DND-41 (cell line): ENCODE measurements around the gene TNS3.

Source experiments
- ATAC-seq: fragments of 200-7000 bp; cut with Tn5 transposase; 3 replicates; pipeline ENCODE4 v1.9.1; 2021; ENCODE audit warnings: low read depth; ENCODE audit not compliant: insufficient read depth
- DNase-seq: peaks from one replicate; pipeline ENCODE4 v3.0.0-alpha.2; 2020
- H2AFZ ChIP-seq: 2 replicates; pipeline ENCODE4 v1.6.0; 2012; ENCODE audit warnings: low read depth, low read length
- H3K27ac ChIP-seq: 2 replicates; pipeline ENCODE4 v1.5.1; 2012; ENCODE audit warnings: low read length, inconsistent platforms
- H3K27me3 ChIP-seq: fragments of 200-600 bp; sonication (generic); 2 replicates; pipeline ENCODE4 v1.6.0; 2012; ENCODE audit warnings: low read length, mild to moderate bottlenecking, inconsistent platforms; ENCODE audit not compliant: insufficient read depth, poor library complexity
- H3K36me3 ChIP-seq: 2 replicates; pipeline ENCODE4 v1.5.1; 2012; ENCODE audit warnings: low read length, inconsistent platforms; ENCODE audit not compliant: insufficient read depth
- H3K4me1 ChIP-seq: 2 replicates; pipeline ENCODE4 v1.5.1; 2012; ENCODE audit warnings: mild to moderate bottlenecking, low read length; ENCODE audit not compliant: insufficient read depth
- H3K4me2 ChIP-seq: 2 replicates; pipeline ENCODE4 v1.6.0; 2012; ENCODE audit warnings: mild to moderate bottlenecking, moderate library complexity, low read length, inconsistent platforms; ENCODE audit not compliant: insufficient read depth
- H3K4me3 ChIP-seq, 2 experiments: fragments of 200-600 bp in 1 of 2; shearing (Covaris generic) in 1 of 2; 2 replicates each; pipeline ENCODE4 v1.5.1; 2012 to 2016; ENCODE audit warnings: inconsistent platforms in 2 of 2, low read length in 2 of 2, mild to moderate bottlenecking in 2 of 2, low read depth in 1 of 2, moderate library complexity in 1 of 2
- H3K79me2 ChIP-seq: 2 replicates; pipeline ENCODE4 v1.6.0; 2012; ENCODE audit warnings: low read length, inconsistent platforms; ENCODE audit not compliant: insufficient read depth
- H3K9ac ChIP-seq: 2 replicates; pipeline ENCODE4 v1.6.0; 2012; ENCODE audit warnings: low read depth, mild to moderate bottlenecking, inconsistent platforms, low read length, moderate library complexity
- H3K9me3 ChIP-seq: 2 replicates; pipeline ENCODE4 v1.5.1; 2012; ENCODE audit warnings: low read length, moderate library complexity, mild to moderate bottlenecking, inconsistent platforms; ENCODE audit not compliant: insufficient read depth, severe bottlenecking
- H4K20me1 ChIP-seq: 2 replicates; pipeline ENCODE4 v1.6.0; 2012; ENCODE audit warnings: low read length; ENCODE audit not compliant: insufficient read depth
- EZH2 ChIP-seq: IDR thresholded peaks from 3 replicates; pipeline ENCODE4 v1.6.1; 2012; ENCODE audit warnings: borderline replicate concordance, low read depth, mild to moderate bottlenecking, moderate library complexity, low read length, inconsistent platforms; ENCODE audit not compliant: severe bottlenecking
- TF ChIP-seq, protein P1 (sequence below): IDR thresholded peaks from 2 replicates; pipeline ENCODE4 v1.5.1; 2012; ENCODE audit warnings: borderline replicate concordance, low read length, moderate library complexity, mild to moderate bottlenecking; ENCODE audit not compliant: poor library complexity, severe bottlenecking; ENCODE audit errors: extremely low read depth

TNS3 gene

DNA sequence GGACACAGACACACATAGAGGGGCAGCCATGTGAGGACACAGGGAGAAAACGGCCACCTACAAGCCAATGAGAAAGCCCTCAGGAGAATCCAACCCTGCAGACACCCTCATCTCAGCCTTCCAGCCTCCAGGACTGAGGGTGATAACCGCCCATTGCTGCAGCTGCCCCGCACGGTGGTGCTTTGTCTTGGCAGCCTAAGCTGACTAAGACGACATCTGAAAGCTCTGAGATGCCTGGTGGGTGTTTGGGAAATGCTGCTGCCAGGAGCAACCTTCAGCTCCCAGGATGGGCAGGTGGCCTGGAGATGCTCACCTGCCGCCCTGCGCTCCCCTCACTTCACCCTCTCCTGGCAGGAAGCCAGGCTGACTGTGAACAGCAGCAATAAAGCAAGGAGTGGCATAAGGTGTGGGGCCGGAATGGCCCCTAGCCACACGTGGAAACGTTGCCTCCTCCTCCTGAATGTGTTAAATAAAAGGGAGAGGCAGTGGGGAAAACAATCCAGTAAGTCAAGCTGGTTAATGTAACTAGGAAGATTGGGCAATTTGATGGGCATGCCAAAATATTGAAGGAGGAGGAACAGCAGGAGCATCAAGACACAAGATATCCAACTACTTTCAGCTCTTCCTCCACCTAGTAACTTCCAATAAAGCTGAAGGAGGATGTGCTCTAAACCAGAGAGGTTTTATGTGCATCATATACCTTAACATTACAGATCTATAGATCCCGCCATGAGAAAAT lies 121.5 kb downstream of the TNS3 start:
- Histone ChIP-seq H4K20me1 (no peaks in the 10 kb centered on the region), H3K27ac (no peak overlapping the region), H3K4me1 (no peaks in the 10 kb centered on the region), H3K79me2 (no peaks in the 10 kb centered on the region), H3K4me2 (no peak overlapping the region), H3K27me3 (no peaks in the 10 kb centered on the region), H3K4me3 (no peak overlapping the region), H3K36me3 (no peaks in the 10 kb centered on the region), H3K9me3 (no peaks in the 10 kb centered on the region), H3K9ac (no peak overlapping the region), H2AFZ (no peak overlapping the region)
- DNase-seq (no peak), ATAC-seq (no peak)
- no peak for TF ChIP-seq EZH2
- TF ChIP-seq, protein P1, sequence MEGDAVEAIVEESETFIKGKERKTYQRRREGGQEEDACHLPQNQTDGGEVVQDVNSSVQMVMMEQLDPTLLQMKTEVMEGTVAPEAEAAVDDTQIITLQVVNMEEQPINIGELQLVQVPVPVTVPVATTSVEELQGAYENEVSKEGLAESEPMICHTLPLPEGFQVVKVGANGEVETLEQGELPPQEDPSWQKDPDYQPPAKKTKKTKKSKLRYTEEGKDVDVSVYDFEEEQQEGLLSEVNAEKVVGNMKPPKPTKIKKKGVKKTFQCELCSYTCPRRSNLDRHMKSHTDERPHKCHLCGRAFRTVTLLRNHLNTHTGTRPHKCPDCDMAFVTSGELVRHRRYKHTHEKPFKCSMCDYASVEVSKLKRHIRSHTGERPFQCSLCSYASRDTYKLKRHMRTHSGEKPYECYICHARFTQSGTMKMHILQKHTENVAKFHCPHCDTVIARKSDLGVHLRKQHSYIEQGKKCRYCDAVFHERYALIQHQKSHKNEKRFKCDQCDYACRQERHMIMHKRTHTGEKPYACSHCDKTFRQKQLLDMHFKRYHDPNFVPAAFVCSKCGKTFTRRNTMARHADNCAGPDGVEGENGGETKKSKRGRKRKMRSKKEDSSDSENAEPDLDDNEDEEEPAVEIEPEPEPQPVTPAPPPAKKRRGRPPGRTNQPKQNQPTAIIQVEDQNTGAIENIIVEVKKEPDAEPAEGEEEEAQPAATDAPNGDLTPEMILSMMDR, result no peak

DNA sequence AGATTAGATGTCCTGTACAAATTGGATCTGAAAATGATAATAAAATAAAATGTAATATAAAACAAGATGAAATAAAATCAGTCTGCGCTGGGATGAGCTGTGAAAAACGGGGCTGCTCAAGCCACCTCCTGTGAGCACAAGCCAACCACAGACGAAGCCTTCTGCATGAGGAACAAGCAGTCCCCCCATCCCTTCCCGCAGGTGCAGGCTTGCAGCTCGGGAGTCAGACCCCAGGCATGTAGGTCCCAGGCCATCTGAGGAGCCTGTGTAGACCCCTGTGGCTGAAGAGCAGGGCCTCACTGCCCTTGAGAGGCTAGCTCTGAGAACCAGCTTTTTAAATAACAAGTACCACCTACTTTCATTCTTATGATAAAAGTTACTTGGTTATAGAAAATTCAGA lies 123.4 kb downstream of the TNS3 start:
- H3K27me3 ChIP-seq, result no peaks in the 10 kb centered on the region
- H3K4me3 ChIP-seq, result no peak overlapping the region
- H3K36me3 ChIP-seq, result no peaks in the 10 kb centered on the region
- H3K4me2 ChIP-seq, result no peak overlapping the region
- H3K9me3 ChIP-seq, result no peaks in the 10 kb centered on the region
- no peak overlapping the region for H2AFZ ChIP-seq
- DNase-seq (no peak), ATAC-seq (no peak)
- H4K20me1 ChIP-seq, result no peaks in the 10 kb centered on the region
- TF ChIP-seq EZH2, result no peak
- TF ChIP-seq, protein P1, result no peak
- no peak overlapping the region for H3K9ac ChIP-seq
- H3K79me2 ChIP-seq, result no peaks in the 10 kb centered on the region
- H3K4me1 ChIP-seq, result no peaks in the 10 kb centered on the region
- H3K27ac ChIP-seq, result no peak overlapping the region

DNA sequence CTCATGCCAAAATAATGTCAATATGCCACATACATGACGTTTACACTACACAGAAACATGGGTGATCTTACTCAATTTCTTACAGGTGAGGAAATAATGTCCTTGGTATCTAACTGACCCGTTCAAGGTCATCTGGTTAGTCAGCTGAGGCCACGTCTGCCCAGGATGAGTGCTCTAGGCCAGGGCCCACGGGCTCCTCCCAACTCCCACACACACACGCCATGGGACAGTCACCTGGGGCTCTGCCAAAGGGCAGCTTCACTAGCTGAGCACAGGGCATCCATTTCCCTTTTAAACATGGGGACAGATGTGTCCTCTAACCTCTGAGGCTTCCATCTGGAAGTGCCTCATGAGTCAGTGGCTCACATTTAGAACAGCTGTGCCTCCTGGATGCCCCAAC lies 123.9 kb downstream of the TNS3 start:
- Histone ChIP-seq H3K4me2 (no peak overlapping the region), H3K9ac (no peak overlapping the region), H4K20me1 (no peaks in the 10 kb centered on the region), H3K36me3 (no peaks in the 10 kb centered on the region), H3K27ac (no peak overlapping the region), H3K4me3 (no peak overlapping the region), H2AFZ (no peak overlapping the region), H3K27me3 (no peaks in the 10 kb centered on the region), H3K9me3 (no peaks in the 10 kb centered on the region), H3K4me1 (no peaks in the 10 kb centered on the region), H3K79me2 (no peaks in the 10 kb centered on the region)
- TF ChIP-seq, protein P1, result no peak
- TF ChIP-seq EZH2, result no peak
- no peak for ATAC-seq
- DNase-seq, result no peak
